Measurements from ENCODE around the gene SRSF7.
A peak's percentile ranks its signal among the peaks of the same experiment; 100 is the strongest.
"Not testable (repeated sequence)": the region's sequence is repeated elsewhere in the genome, so short reads cannot be mapped to it uniquely, and the experiment has no call there.

Gene SRSF7

GRCh38 chr2:38731090-38731489, 20.1 kb downstream of the SRSF7 start:
- DNase-seq: no peak

- DNase-seq: no peak
Measured at GRCh38 chr2:38728694-38729093, 22.5 kb downstream of the SRSF7 start.

GRCh38 chr2:38727661-38728060, 23.5 kb downstream of the SRSF7 start:
- DNase-seq: no peak

GRCh38 chr2:38723173-38723572, 28.0 kb downstream of the SRSF7 start:
- no peak for DNase-seq

GRCh38 chr2:38722271-38723061, 28.7 kb downstream of the SRSF7 start:
- DNase-seq: no peak

GRCh38 chr2:38720613-38721241, 30.4 kb downstream of the SRSF7 start:
- no peak for DNase-seq

- DNase-seq: no peak
Measured at GRCh38 chr2:38719706-38720105, 31.5 kb downstream of the SRSF7 start.

GRCh38 chr2:38718601-38719000, 32.6 kb downstream of the SRSF7 start:
- no peak for DNase-seq

- no peak for DNase-seq
Measured at GRCh38 chr2:38716185-38716584, 35.0 kb downstream of the SRSF7 start.

GRCh38 chr2:38714941-38715340, 36.2 kb downstream of the SRSF7 start:
- DNase-seq: not testable (repeated sequence)

GRCh38 chr2:38713338-38713737, 37.8 kb downstream of the SRSF7 start:
- no peak for DNase-seq

- no peak for DNase-seq
Measured at GRCh38 chr2:38712871-38713270, 38.3 kb downstream of the SRSF7 start.

GRCh38 chr2:38712413-38712812, 38.7 kb downstream of the SRSF7 start:
- no peak for DNase-seq

- no peak for DNase-seq
Measured at GRCh38 chr2:38711558-38711957, 39.6 kb downstream of the SRSF7 start.

- peak; percentile 34 for DNase-seq
Measured at GRCh38 chr2:38709567-38710194, 41.5 kb downstream of the SRSF7 start.

- no peak for DNase-seq
Measured at GRCh38 chr2:38708900-38709566, 42.1 kb downstream of the SRSF7 start.

- DNase-seq: not testable (repeated sequence)
Measured at GRCh38 chr2:38708491-38708890, 42.7 kb downstream of the SRSF7 start.

- DNase-seq: no peak
Measured at GRCh38 chr2:38706846-38707345, 44.3 kb downstream of the SRSF7 start.

GRCh38 chr2:38704664-38705063, 46.5 kb downstream of the SRSF7 start:
- DNase-seq: no peak

- not testable (repeated sequence) for DNase-seq
Measured at GRCh38 chr2:38703336-38703735, 47.8 kb downstream of the SRSF7 start.

GRCh38 chr2:38702413-38702812, 48.7 kb downstream of the SRSF7 start:
- no peak for DNase-seq

GRCh38 chr2:38701542-38701941, 49.6 kb downstream of the SRSF7 start:
- no peak for DNase-seq

- no peak for DNase-seq
Measured at GRCh38 chr2:38700881-38701458, 50.2 kb downstream of the SRSF7 start.

Data from T-helper 9 cell (primary cell).